ENCODE results near the gene ATXN2L. TPM values are rescaled to one million over a fixed set of nuclear protein-coding genes. Genes with fewer than 3 reads are reported as not detected.

The ATXN2L gene
- total and polyA plus RNA-seq, 2 of the 13 experiments (the other 11 are each of a cell fraction or from before 2014, with no cell fraction given), result 40.8 to 55.1 TPM

DNA sequence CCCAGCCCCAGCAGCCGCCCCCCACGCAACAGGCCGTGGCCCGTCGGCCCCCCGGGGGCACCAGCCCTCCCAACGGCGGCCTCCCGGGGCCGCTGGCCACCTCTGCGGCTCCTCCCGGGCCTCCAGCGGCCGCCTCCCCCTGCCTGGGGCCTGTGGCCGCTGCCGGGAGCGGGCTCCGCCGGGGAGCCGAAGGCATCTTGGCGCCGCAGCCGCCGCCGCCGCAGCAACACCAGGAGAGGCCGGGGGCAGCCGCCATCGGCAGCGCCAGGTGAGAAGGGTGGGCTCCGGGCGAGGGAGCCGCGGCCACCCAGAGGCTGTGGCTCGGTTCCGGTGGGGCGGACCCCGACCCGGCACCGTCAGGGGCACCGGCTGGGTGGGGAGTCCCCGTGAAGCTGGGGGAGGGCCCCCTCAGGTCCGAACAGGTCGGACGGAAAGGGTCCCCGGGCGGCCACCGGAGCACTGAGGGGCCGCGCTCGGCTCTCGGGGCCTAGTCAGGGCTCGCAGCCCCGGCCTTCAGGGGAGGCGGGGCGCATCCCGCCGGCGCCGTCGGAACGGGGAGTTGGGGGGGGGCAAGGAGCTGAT, 583 bp downstream of the ATXN2L start (continued):
- TF ChIP-seq, protein P1, sequence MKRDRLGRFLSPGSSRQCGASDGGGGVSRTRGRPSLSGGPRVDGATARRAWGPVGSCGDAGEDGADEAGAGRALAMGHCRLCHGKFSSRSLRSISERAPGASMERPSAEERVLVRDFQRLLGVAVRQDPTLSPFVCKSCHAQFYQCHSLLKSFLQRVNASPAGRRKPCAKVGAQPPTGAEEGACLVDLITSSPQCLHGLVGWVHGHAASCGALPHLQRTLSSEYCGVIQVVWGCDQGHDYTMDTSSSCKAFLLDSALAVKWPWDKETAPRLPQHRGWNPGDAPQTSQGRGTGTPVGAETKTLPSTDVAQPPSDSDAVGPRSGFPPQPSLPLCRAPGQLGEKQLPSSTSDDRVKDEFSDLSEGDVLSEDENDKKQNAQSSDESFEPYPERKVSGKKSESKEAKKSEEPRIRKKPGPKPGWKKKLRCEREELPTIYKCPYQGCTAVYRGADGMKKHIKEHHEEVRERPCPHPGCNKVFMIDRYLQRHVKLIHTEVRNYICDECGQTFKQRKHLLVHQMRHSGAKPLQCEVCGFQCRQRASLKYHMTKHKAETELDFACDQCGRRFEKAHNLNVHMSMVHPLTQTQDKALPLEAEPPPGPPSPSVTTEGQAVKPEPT (CRISPR knock-in tag; IDR thresholded peaks at IDR 0.05; ENCODE audit: low read depth), result no peak
- no peak; the same call in 1 of the 2 replicates for TF ChIP-seq TP53 (CRISPR knock-in tag; conservative IDR thresholded peaks at IDR 0.05)
- no peak for TF ChIP-seq NCOA2 (CRISPR knock-in tag; IDR thresholded peaks at IDR 0.05)
- no peak for TF ChIP-seq ZNF296 (CRISPR knock-in tag; conservative IDR thresholded peaks at IDR 0.05)
- no peak for TF ChIP-seq MATR3 (CRISPR knock-in tag; IDR thresholded peaks at IDR 0.05)
- TF ChIP-seq, protein P2, sequence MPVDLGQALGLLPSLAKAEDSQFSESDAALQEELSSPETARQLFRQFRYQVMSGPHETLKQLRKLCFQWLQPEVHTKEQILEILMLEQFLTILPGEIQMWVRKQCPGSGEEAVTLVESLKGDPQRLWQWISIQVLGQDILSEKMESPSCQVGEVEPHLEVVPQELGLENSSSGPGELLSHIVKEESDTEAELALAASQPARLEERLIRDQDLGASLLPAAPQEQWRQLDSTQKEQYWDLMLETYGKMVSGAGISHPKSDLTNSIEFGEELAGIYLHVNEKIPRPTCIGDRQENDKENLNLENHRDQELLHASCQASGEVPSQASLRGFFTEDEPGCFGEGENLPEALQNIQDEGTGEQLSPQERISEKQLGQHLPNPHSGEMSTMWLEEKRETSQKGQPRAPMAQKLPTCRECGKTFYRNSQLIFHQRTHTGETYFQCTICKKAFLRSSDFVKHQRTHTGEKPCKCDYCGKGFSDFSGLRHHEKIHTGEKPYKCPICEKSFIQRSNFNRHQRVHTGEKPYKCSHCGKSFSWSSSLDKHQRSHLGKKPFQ (CRISPR knock-in tag; IDR thresholded peaks at IDR 0.05; ENCODE audit: insufficient replicate concordance), result peak; percentile 29
- TF ChIP-seq, protein P3, sequence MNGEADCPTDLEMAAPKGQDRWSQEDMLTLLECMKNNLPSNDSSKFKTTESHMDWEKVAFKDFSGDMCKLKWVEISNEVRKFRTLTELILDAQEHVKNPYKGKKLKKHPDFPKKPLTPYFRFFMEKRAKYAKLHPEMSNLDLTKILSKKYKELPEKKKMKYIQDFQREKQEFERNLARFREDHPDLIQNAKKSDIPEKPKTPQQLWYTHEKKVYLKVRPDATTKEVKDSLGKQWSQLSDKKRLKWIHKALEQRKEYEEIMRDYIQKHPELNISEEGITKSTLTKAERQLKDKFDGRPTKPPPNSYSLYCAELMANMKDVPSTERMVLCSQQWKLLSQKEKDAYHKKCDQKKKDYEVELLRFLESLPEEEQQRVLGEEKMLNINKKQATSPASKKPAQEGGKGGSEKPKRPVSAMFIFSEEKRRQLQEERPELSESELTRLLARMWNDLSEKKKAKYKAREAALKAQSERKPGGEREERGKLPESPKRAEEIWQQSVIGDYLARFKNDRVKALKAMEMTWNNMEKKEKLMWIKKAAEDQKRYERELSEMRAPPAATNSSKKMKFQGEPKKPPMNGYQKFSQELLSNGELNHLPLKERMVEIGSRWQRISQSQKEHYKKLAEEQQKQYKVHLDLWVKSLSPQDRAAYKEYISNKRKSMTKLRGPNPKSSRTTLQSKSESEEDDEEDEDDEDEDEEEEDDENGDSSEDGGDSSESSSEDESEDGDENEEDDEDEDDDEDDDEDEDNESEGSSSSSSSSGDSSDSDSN (CRISPR knock-in tag; IDR thresholded peaks at IDR 0.05), result peak; percentile 72
- TF ChIP-seq HNRNPK (IDR thresholded peaks at IDR 0.05; ENCODE audit: low read depth, low read length, poor library complexity, severe bottlenecking), result peak; percentile 60
- TF ChIP-seq ZFP36 (IDR thresholded peaks at IDR 0.05; ENCODE audit: borderline replicate concordance, low read depth, low read length, partially characterized antibody), result no peak
- TF ChIP-seq SAFB2 (CRISPR knock-in tag; IDR thresholded peaks at IDR 0.05; ENCODE audit: borderline replicate concordance, low read depth), result no peak; the same call in none of the 2 replicates
- TF ChIP-seq, protein P4, sequence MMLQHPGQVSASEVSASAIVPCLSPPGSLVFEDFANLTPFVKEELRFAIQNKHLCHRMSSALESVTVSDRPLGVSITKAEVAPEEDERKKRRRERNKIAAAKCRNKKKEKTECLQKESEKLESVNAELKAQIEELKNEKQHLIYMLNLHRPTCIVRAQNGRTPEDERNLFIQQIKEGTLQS (CRISPR knock-in tag; IDR thresholded peaks at IDR 0.05), result peak; percentile 26; the same call in 1 of the 2 replicates
- TF ChIP-seq POLR2G (IDR thresholded peaks at IDR 0.05; ENCODE audit: low read depth, low read length), result peak; percentile 14
- TF ChIP-seq ZNF558 (CRISPR knock-in tag; IDR thresholded peaks at IDR 0.05; ENCODE audit: borderline replicate concordance), result no peak; the same call in 1 of the 2 replicates
- TF ChIP-seq, protein P5, sequence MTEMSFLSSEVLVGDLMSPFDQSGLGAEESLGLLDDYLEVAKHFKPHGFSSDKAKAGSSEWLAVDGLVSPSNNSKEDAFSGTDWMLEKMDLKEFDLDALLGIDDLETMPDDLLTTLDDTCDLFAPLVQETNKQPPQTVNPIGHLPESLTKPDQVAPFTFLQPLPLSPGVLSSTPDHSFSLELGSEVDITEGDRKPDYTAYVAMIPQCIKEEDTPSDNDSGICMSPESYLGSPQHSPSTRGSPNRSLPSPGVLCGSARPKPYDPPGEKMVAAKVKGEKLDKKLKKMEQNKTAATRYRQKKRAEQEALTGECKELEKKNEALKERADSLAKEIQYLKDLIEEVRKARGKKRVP (CRISPR knock-in tag; IDR thresholded peaks at IDR 0.05), result no peak
- TF ChIP-seq, protein P6, sequence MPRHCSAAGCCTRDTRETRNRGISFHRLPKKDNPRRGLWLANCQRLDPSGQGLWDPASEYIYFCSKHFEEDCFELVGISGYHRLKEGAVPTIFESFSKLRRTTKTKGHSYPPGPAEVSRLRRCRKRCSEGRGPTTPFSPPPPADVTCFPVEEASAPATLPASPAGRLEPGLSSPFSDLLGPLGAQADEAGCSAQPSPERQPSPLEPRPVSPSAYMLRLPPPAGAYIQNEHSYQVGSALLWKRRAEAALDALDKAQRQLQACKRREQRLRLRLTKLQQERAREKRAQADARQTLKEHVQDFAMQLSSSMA (CRISPR knock-in tag; IDR thresholded peaks at IDR 0.05), result 0 out of 2 replicates have a peak, but pooled peaks have one; percentile 60
- TF ChIP-seq, protein P7, sequence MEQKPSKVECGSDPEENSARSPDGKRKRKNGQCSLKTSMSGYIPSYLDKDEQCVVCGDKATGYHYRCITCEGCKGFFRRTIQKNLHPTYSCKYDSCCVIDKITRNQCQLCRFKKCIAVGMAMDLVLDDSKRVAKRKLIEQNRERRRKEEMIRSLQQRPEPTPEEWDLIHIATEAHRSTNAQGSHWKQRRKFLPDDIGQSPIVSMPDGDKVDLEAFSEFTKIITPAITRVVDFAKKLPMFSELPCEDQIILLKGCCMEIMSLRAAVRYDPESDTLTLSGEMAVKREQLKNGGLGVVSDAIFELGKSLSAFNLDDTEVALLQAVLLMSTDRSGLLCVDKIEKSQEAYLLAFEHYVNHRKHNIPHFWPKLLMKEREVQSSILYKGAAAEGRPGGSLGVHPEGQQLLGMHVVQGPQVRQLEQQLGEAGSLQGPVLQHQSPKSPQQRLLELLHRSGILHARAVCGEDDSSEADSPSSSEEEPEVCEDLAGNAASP (CRISPR knock-in tag; IDR thresholded peaks at IDR 0.05; ENCODE audit: borderline replicate concordance), result peak; percentile 13; the same call in 1 of the 2 replicates
- TF ChIP-seq, protein P8, sequence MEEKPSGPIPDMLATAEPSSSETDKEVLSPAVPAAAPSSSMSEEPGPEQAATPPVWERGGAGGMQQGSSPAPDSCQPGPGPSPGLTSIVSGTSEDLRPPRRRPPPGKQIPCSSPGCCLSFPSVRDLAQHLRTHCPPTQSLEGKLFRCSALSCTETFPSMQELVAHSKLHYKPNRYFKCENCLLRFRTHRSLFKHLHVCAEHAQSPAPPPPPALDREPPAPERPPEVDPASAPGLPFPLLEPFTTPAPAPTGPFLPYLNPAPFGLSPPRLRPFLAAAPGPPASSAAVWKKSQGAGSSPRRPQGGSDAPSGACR (CRISPR knock-in tag; IDR thresholded peaks at IDR 0.05), result no peak
